ENCODE data around the gene TRAPPC2B.

TRAPPC2B gene

GRCh38 chr19:57376151-57376550 lies 12.8 kb downstream of the TRAPPC2B start:
- DNase-seq: no peak

GRCh38 chr19:57377498-57378146 lies 14.3 kb downstream of the TRAPPC2B start:
- DNase-seq: no peak

GRCh38 chr19:57380923-57381322 lies 17.6 kb downstream of the TRAPPC2B start:
- no peak for DNase-seq

GRCh38 chr19:57382806-57383488 lies 19.6 kb downstream of the TRAPPC2B start:
- DNase-seq: no peak

- no peak for DNase-seq
Measured at GRCh38 chr19:57389194-57389729, 25.9 kb downstream of the TRAPPC2B start.

- peak; percentile 97 for DNase-seq
Measured at GRCh38 chr19:57389730-57390598, 26.6 kb downstream of the TRAPPC2B start, which contains the start of gene ZNF548. TSS of gene ZNF548 (plus strand) at chr19:57389854. CDS start at chr19:57390100, 246 bp downstream.

GRCh38 chr19:57395710-57396109 lies 32.4 kb downstream of the TRAPPC2B start:
- DNase-seq: no peak

- DNase-seq: no peak
Measured at GRCh38 chr19:57398868-57399267, 35.5 kb downstream of the TRAPPC2B start.

GRCh38 chr19:57403737-57404563 lies 40.6 kb downstream of the TRAPPC2B start:
- DNase-seq: no peak

- peak; percentile 30 for DNase-seq
Measured at GRCh38 chr19:57406516-57407123, 43.3 kb downstream of the TRAPPC2B start.

GRCh38 chr19:57410877-57411671 lies 47.7 kb downstream of the TRAPPC2B start, which contains the start of gene ZNF17:
TSS of gene ZNF17 (plus strand) at chr19:57411161. CDS start at chr19:57413616, 2,455 bp downstream.
- peak; percentile 89 for DNase-seq
